ENCODE data around the gene RAB3D. TPM values are rescaled to one million over a fixed set of nuclear protein-coding genes. Genes with fewer than 3 reads are reported as not detected.

RAB3D gene
- total RNA-seq, 1 experiment from 2014 or later, result 28.9 TPM

DNA sequence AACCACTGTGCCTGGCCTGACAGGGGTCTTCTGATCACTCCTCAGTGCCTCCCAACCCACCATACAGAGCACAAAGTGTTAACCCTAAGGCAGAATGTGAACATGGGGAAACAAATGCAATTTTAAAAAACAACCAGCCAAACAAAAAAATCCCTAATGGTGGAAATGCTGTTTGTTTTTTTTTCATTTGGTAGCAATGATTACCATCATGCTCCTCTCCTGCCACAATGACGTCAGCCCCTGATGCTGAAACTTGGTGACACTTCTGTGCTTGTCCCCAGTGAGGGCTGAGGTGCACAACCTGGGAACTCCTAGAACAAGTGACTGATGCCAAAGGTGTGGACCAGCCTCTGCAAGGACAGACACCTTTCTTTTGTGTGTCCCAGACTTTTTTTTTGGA is 47.5 kb downstream of the RAB3D start:
- Histone ChIP-seq H2AFZ (ENCODE audit: low read depth, low read length, poor library complexity, severe bottlenecking) (no peak overlapping the region), H3K79me2 (ENCODE audit: insufficient read depth, low read length) (no peaks in the 10 kb centered on the region), H3K27me3 (ENCODE audit: insufficient read depth, low read length) (no peaks in the 10 kb centered on the region), H3K4me3 (replicated peaks in 1 of 2; ENCODE audit: low read depth in 1 of 2, low read length in 2 of 2) (no peak overlapping the region), H3K4me1 (ENCODE audit: control insufficient read depth in 1 of 2, insufficient read depth in 2 of 2, low read length in 2 of 2) (peaks cover 16 to 28% of the 10 kb centered on the region in 2 experiments), H3K9me2 (ENCODE audit: insufficient read depth) (no peaks in the 10 kb centered on the region), H3K9ac (ENCODE audit: low read length) (no peak overlapping the region), H3K27ac (ENCODE audit: low read depth, low read length) (no peak overlapping the region), H3K9me3 (ENCODE audit: control insufficient read depth in 1 of 2, insufficient read depth in 1 of 2, low read depth in 1 of 2, low read length in 2 of 2) (no peaks in the 10 kb centered on the region), H4K20me1 (ENCODE audit: insufficient read depth) (no peaks in the 10 kb centered on the region), H3K36me3 (ENCODE audit: control insufficient read depth in 1 of 2, insufficient read depth in 2 of 2, low read length in 2 of 2) (no peaks in the 10 kb centered on the region), H3K4me2 (ENCODE audit: low read length) (no peak overlapping the region)
- intact Hi-C loops (cut with micrococcal nuclease), result loop anchor here (5.0 kb wide), 2 partner anchors 90 to 145 kb away; partner anchors contain the start of genes EPOR, ODAD3 and PRKCSH
- ATAC-seq (no peak), DNase-seq (ENCODE audit: low read depth, low spot score) (no peak)
- TF ChIP-seq POLR2AphosphoS5 (IDR thresholded peaks at IDR 0.05; ENCODE audit: low read depth, low read length), result no peak
- no peak for TF ChIP-seq YY1 (IDR thresholded peaks at IDR 0.05; ENCODE audit: extremely low read depth, insufficient replicate concordance, low read depth, low read length)
- TF ChIP-seq ZNF274 (IDR thresholded peaks at IDR 0.05; ENCODE audit: low read depth, low read length), result no peak
- TF ChIP-seq, protein P1, sequence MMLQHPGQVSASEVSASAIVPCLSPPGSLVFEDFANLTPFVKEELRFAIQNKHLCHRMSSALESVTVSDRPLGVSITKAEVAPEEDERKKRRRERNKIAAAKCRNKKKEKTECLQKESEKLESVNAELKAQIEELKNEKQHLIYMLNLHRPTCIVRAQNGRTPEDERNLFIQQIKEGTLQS (IDR thresholded peaks at IDR 0.05), result no peak
- TF ChIP-seq RAD21 (IDR thresholded peaks at IDR 0.05; ENCODE audit: low read depth), result no peak
- no peak for TF ChIP-seq CEBPB (IDR thresholded peaks at IDR 0.05; ENCODE audit: low read depth)
- no peak for TF ChIP-seq SIN3A (IDR thresholded peaks at IDR 0.05; ENCODE audit: low read depth)
- TF ChIP-seq, protein P2, sequence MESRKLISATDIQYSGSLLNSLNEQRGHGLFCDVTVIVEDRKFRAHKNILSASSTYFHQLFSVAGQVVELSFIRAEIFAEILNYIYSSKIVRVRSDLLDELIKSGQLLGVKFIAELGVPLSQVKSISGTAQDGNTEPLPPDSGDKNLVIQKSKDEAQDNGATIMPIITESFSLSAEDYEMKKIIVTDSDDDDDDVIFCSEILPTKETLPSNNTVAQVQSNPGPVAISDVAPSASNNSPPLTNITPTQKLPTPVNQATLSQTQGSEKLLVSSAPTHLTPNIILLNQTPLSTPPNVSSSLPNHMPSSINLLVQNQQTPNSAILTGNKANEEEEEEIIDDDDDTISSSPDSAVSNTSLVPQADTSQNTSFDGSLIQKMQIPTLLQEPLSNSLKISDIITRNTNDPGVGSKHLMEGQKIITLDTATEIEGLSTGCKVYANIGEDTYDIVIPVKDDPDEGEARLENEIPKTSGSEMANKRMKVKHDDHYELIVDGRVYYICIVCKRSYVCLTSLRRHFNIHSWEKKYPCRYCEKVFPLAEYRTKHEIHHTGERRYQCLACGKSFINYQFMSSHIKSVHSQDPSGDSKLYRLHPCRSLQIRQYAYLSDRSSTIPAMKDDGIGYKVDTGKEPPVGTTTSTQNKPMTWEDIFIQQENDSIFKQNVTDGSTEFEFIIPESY (IDR thresholded peaks at IDR 0.05; ENCODE audit: extremely low read depth, insufficient replicate concordance, low read length), result no peak
- no peak for TF ChIP-seq CBX3 (IDR thresholded peaks at IDR 0.05; ENCODE audit: low read depth)
- no peak for TF ChIP-seq EGR1 (IDR thresholded peaks at IDR 0.05; ENCODE audit: low read depth)
- no peak for TF ChIP-seq TCF7L2 (IDR thresholded peaks at IDR 0.05; ENCODE audit: borderline replicate concordance, extremely low read depth, insufficient read depth, insufficient read length)
- TF ChIP-seq ELF1 (IDR thresholded peaks at IDR 0.05; ENCODE audit: borderline replicate concordance, low read depth), result no peak
- TF ChIP-seq, protein P3, sequence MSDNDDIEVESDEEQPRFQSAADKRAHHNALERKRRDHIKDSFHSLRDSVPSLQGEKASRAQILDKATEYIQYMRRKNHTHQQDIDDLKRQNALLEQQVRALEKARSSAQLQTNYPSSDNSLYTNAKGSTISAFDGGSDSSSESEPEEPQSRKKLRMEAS (IDR thresholded peaks at IDR 0.05), result no peak
- TF ChIP-seq EZH2 (IDR thresholded peaks at IDR 0.05), result no peak
- no peak for TF ChIP-seq ZFX (IDR thresholded peaks at IDR 0.05)
- TF ChIP-seq JUND (IDR thresholded peaks at IDR 0.05), result no peak
- no peak for TF ChIP-seq SP1 (IDR thresholded peaks at IDR 0.05; ENCODE audit: low read depth)
- TF ChIP-seq EZH2phosphoT487 (IDR thresholded peaks at IDR 0.05; ENCODE audit: borderline replicate concordance), result no peak
- ChIA-PET RAD21 (ENCODE audit: low non-redundant PET in 1 of 2, low total read pairs in 2 of 2, uncharacterized antibody in 2 of 2, unreplicated experiment in 2 of 2) (no interaction called here), POLR2A (no interaction called here), CTCF (interaction anchor here (0.6 kb wide), 1 partner anchor 48 kb away, joined by 4 read pairs; no protein-coding TSS in a partner anchor)
- no TSS peak for BruUV-seq (replicated peaks)

All from HCT116 (cell line).